HepG2 (cell line): ENCODE data around the gene TRAPPC12. TPM values are rescaled to one million over a fixed set of nuclear protein-coding genes. Genes with fewer than 3 reads are reported as not detected.
A peak's percentile ranks its signal among the peaks of the same experiment; 100 is the strongest.

ENCODE experiments used
- NBN ChIP-seq: fragments of 450-650 bp; conservative IDR thresholded peaks from 2 replicates; pipeline ENCODE4 v1.6.1; 2017
- POLR2AphosphoS5 ChIP-seq: IDR thresholded peaks from 2 replicates; pipeline ENCODE4 v1.6.1; 2012; ENCODE audit warnings: low read depth, low read length
- SIX4 ChIP-seq: sonication (generic); formaldehyde crosslinking; IDR thresholded peaks from 2 replicates; pipeline ENCODE4 v1.4.0; 2020; ENCODE audit warnings: missing genetic modification reagents
- TCF7 ChIP-seq: sonication (generic); IDR thresholded peaks from 2 replicates; pipeline ENCODE4 v1.6.1; 2016; ENCODE audit warnings: antibody characterized with exemption, low read depth
- ZNF10 ChIP-seq: sonication (generic); formaldehyde crosslinking; IDR thresholded peaks from 2 replicates; pipeline ENCODE4 v1.4.0; 2020; ENCODE audit warnings: mild to moderate bottlenecking, low read depth, missing genetic modification reagents, borderline replicate concordance
- ZNF207 ChIP-seq: fragments of 450-650 bp; IDR thresholded peaks from 2 replicates; pipeline ENCODE4 v1.6.1; 2016; ENCODE audit warnings: antibody characterized with exemption, borderline replicate concordance
- ZNF674 ChIP-seq: sonication (generic); formaldehyde crosslinking; IDR thresholded peaks from 2 replicates; pipeline ENCODE4 v1.5.0; 2020; ENCODE audit warnings: low read depth, mild to moderate bottlenecking, missing genetic modification reagents
- polyA plus RNA-seq, 8 experiments: library from polyadenylated mRNA; depleted of rRNA in 3 of 8; stranded (reverse) in 7 of 8; unstranded in 1 of 8; fragments of >200 nt; fragmentation: Illumina TruSeq in 4 of 8; extraction: Trizol in 4 of 8; gene quantifications; 2 replicates each; pipeline versions ENCODE4 v1.2.1 to v1.2.3, GENCODE V29; 2011 to 2016; ENCODE audit warnings: low read depth in 4 of 8, missing spikeins in 1 of 8, mixed read lengths in 1 of 8; ENCODE audit not compliant: insufficient read depth in 1 of 8
- total RNA-seq, 5 experiments: library from RNA; depleted of rRNA; stranded (reverse); fragments of >200 nt; fragmentation: Illumina TruSeq; extraction: Trizol; gene quantifications; 2 replicates each; pipeline ENCODE4 v1.2.3, GENCODE V29; 2016; ENCODE audit warnings: low read depth in 1 of 5
- TF ChIP-seq, protein P1 (sequence below): sonication (generic); formaldehyde crosslinking; IDR thresholded peaks from 2 replicates; pipeline ENCODE4 v1.9.0; 2021; ENCODE audit warnings: mild to moderate bottlenecking, missing genetic modification reagents
- TF ChIP-seq, protein P2 (sequence below): sonication (generic); formaldehyde crosslinking; IDR thresholded peaks from 2 replicates; pipeline ENCODE4 v1.4.0; 2020; ENCODE audit warnings: missing genetic modification reagents
- TF ChIP-seq, protein P3 (sequence below): sonication (generic); formaldehyde crosslinking; IDR thresholded peaks from 2 replicates; pipeline ENCODE4 v1.4.0; 2020; ENCODE audit warnings: mild to moderate bottlenecking, missing genetic modification reagents

The TRAPPC12 gene
- total and polyA plus RNA-seq, 2 of the 13 experiments (the other 11 are each of a cell fraction or from before 2014, with no cell fraction given), result 46.4 to 97.7 TPM

DNA sequence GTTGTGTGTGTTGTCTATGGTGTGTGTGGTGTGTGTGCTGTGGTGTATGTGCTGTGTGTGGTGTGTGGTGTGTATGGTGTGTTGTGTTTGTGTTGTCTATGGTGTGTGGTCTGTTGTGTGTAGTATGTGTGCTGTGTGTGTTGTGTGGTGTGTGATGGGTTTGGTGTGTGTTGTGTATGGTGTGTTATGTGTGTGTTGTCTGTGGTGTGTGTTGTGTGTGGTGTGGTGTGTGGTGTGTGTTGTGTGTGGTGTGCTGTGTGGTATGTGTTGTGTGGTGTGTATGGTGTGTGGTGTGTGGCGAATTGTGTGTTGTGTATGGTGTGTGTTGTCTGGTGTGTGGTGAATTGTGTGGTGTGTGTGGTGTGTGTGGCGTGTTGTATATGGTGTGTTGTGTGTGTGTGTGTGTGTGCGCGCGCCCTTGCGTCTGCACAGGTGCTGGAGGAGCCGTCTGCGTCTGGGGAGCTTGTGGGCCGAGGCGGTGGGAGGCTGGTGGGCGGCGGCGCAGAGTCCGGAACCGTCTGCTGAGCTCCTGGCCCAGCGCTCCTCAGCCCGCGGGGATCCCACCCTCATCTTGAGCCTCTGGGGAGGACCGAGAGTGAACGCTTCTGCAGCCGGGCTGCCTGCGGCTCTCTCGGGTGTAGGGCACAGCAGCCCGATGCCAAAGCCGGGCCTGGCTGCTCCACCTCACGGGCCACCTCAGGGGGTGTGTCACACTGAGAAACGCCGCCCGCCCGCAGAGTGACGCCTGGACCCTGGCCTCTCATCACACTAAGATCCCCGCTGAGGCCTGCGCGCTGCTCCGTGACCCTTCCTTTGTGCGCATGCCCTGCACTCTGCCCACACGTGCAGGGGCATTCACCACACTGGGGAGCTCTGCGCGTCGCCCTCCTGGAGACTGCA lies 148.6 kb downstream of the TRAPPC12 start (continued):
- TF ChIP-seq, protein P1, sequence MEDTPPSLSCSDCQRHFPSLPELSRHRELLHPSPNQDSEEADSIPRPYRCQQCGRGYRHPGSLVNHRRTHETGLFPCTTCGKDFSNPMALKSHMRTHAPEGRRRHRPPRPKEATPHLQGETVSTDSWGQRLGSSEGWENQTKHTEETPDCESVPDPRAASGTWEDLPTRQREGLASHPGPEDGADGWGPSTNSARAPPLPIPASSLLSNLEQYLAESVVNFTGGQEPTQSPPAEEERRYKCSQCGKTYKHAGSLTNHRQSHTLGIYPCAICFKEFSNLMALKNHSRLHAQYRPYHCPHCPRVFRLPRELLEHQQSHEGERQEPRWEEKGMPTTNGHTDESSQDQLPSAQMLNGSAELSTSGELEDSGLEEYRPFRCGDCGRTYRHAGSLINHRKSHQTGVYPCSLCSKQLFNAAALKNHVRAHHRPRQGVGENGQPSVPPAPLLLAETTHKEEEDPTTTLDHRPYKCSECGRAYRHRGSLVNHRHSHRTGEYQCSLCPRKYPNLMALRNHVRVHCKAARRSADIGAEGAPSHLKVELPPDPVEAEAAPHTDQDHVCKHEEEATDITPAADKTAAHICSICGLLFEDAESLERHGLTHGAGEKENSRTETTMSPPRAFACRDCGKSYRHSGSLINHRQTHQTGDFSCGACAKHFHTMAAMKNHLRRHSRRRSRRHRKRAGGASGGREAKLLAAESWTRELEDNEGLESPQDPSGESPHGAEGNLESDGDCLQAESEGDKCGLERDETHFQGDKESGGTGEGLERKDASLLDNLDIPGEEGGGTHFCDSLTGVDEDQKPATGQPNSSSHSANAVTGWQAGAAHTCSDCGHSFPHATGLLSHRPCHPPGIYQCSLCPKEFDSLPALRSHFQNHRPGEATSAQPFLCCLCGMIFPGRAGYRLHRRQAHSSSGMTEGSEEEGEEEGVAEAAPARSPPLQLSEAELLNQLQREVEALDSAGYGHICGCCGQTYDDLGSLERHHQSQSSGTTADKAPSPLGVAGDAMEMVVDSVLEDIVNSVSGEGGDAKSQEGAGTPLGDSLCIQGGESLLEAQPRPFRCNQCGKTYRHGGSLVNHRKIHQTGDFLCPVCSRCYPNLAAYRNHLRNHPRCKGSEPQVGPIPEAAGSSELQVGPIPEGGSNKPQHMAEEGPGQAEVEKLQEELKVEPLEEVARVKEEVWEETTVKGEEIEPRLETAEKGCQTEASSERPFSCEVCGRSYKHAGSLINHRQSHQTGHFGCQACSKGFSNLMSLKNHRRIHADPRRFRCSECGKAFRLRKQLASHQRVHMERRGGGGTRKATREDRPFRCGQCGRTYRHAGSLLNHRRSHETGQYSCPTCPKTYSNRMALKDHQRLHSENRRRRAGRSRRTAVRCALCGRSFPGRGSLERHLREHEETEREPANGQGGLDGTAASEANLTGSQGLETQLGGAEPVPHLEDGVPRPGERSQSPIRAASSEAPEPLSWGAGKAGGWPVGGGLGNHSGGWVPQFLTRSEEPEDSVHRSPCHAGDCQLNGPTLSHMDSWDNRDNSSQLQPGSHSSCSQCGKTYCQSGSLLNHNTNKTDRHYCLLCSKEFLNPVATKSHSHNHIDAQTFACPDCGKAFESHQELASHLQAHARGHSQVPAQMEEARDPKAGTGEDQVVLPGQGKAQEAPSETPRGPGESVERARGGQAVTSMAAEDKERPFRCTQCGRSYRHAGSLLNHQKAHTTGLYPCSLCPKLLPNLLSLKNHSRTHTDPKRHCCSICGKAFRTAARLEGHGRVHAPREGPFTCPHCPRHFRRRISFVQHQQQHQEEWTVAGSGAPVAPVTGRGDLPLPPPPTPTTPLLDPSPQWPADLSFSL, result peak; percentile 98
- TF ChIP-seq NBN, result 0 out of 2 replicates have a peak, but pooled peaks have one; percentile 11
- TF ChIP-seq POLR2AphosphoS5, result no peak
- TF ChIP-seq, protein P2, sequence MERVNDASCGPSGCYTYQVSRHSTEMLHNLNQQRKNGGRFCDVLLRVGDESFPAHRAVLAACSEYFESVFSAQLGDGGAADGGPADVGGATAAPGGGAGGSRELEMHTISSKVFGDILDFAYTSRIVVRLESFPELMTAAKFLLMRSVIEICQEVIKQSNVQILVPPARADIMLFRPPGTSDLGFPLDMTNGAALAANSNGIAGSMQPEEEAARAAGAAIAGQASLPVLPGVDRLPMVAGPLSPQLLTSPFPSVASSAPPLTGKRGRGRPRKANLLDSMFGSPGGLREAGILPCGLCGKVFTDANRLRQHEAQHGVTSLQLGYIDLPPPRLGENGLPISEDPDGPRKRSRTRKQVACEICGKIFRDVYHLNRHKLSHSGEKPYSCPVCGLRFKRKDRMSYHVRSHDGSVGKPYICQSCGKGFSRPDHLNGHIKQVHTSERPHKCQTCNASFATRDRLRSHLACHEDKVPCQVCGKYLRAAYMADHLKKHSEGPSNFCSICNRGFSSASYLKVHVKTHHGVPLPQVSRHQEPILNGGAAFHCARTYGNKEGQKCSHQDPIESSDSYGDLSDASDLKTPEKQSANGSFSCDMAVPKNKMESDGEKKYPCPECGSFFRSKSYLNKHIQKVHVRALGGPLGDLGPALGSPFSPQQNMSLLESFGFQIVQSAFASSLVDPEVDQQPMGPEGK (CRISPR knock-in tag), result no peak
- TF ChIP-seq SIX4 (CRISPR knock-in tag), result no peak
- 0 out of 2 replicates have a peak, but pooled peaks have one; percentile 23 for TF ChIP-seq ZNF207
- TF ChIP-seq TCF7, result no peak
- no peak for TF ChIP-seq ZNF10 (CRISPR knock-in tag)
- no peak for TF ChIP-seq ZNF674 (CRISPR knock-in tag)
- TF ChIP-seq, protein P3, sequence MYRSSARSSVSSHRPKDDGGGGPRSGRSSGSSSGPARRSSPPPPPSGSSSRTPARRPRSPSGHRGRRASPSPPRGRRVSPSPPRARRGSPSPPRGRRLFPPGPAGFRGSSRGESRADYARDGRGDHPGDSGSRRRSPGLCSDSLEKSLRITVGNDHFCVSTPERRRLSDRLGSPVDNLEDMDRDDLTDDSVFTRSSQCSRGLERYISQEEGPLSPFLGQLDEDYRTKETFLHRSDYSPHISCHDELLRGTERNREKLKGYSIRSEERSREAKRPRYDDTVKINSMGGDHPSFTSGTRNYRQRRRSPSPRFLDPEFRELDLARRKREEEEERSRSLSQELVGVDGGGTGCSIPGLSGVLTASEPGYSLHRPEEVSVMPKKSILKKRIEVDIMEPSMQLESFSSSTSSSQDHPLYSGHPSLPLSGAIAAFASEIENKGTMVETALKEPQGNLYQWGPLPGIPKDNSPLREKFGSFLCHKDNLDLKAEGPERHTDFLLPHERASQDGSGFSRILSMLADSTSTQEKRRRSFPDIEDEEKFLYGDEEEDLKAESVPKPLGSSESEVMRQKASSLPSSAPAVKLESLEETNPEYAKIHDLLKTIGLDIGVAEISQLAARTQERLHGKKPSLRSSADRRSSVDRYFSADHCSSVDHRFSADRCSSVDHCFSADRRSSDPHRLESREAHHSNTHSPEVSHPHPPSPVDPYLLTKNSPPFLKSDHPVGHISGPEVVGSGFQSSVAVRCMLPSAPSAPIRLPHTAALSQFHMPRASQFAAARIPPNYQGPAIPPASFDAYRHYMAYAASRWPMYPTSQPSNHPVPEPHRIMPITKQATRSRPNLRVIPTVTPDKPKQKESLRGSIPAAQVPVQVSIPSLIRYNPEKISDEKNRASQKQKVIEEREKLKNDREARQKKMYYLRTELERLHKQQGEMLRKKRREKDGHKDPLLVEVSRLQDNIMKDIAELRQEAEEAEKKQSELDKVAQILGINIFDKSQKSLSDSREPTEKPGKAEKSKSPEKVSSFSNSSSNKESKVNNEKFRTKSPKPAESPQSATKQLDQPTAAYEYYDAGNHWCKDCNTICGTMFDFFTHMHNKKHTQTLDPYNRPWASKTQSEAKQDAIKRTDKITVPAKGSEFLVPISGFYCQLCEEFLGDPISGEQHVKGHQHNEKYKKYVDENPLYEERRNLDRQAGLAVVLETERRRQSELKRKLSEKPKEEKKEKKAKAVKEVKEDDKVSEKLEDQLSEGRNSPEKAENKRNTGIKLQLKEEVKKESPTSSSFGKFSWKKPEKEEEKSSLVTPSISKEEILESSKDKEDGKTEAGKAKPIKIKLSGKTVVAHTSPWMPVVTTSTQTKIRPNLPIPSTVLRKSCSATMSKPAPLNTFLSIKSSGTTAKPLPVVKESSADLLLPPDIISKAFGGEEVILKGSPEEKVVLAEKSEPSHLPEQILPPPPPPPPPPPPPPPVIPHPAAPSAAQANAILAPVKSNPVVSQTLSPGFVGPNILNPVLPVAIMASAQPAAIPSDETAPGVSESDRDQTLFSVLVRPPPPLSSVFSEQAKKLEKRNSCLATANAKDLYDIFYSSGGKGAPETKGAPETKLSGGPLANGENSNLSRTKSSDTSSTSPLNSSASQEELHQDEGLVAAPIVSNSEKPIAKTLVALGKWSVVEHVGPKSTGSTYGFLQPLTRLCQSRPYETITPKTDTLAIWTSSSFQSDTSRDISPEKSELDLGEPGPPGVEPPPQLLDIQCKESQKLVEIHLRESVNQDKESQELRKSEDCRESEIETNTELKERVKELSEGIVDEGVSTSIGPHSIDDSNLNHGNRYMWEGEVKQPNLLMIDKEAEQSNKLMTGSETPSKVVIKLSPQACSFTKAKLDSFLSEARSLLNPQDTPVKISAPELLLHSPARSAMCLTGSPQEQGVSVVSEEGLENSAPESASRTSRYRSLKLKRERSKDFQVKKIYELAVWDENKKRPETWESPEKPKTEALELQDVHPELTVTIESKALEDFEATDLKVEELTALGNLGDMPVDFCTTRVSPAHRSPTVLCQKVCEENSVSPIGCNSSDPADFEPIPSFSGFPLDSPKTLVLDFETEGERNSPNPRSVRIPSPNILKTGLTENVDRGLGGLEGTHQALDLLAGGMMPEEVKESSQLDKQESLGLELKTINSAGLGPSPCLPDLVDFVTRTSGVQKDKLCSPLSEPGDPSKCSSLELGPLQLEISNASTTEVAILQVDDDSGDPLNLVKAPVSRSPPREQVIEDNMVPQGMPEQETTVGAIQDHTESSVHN (CRISPR knock-in tag), result peak; percentile 70; the same call in 1 of the 2 replicates
